HEK293 (cell line): Measurements from ENCODE around the gene ACSL3.

ENCODE experiments used
- ZNF274 ChIP-seq, 2 experiments: fragments of 200-500 bp in 1 of 2; fragments of 450-650 bp in 1 of 2; sonication (Bioruptor generic) in 1 of 2; formaldehyde crosslinking in 1 of 2; IDR thresholded peaks; 2 replicates each; pipeline versions ENCODE4 v1.5.1 to v1.6.1; 2014 to 2016; ENCODE audit warnings: borderline replicate concordance in 1 of 2, inconsistent platforms in 1 of 2, low read length in 1 of 2, missing biosample characterization in 1 of 2, missing genetic modification characterization in 1 of 2
- ZNF311 ChIP-seq: fragments of 450-650 bp; formaldehyde crosslinking; IDR thresholded peaks from 2 replicates; pipeline ENCODE4 v1.5.1; 2017; ENCODE audit warnings: missing biosample characterization, missing genetic modification characterization, borderline replicate concordance
- ZNF521 ChIP-seq: fragments of 450-650 bp; formaldehyde crosslinking; IDR thresholded peaks from 2 replicates; pipeline ENCODE4 v1.5.1; 2017; ENCODE audit warnings: missing biosample characterization, mild to moderate bottlenecking, missing genetic modification characterization
- TF ChIP-seq, protein P1 (sequence below): fragments of 450-650 bp; formaldehyde crosslinking; IDR thresholded peaks from 2 replicates; pipeline ENCODE4 v1.5.1; 2016; ENCODE audit warnings: missing biosample characterization, missing genetic modification characterization
- TF ChIP-seq, protein P2 (sequence below): sonication (generic); formaldehyde crosslinking; IDR thresholded peaks from 2 replicates; pipeline ENCODE4 v1.8.1; 2022; ENCODE audit warnings: mild to moderate bottlenecking, moderate library complexity, missing genetic modification reagents
- TF ChIP-seq, protein P3 (sequence below): fragments of 450-650 bp; formaldehyde crosslinking; IDR thresholded peaks from 2 replicates; pipeline ENCODE4 v1.5.1; 2016; ENCODE audit warnings: missing biosample characterization, missing genetic modification characterization

DNA sequence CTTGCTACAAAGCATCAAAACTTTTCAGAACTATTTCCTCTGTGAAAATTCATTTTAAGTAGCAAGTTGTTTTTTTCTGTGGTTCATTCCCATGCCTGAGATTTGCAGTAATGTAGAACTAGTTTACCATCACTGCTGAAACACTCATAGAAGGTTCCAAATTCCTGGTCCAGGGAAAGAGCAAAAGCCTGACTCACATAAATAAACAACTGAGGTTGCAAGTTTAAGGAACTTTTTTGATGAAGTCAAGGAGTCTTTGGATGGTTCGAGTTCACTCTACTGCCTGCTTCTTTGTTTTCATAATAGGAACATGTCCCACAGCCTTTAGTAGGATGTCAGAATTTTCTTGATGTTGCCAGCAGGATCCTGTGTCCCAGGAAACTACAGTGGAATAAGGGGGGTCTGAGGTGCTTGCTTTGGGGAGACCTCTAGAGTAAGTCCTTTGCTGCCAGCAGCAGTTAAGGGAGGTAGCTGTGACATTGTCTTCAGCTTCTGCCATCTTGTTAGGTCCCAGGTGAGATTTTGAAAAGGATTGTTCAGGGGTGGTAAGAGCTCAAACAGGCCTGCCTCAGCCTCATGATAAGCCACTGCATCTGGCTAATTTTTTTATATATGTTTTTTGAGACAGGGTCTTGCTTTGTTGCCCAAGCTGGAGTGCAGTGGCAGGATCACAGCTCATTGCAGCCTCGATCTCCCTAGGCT lies 43.9 kb downstream of the ACSL3 start:
- TF ChIP-seq, protein P1, sequence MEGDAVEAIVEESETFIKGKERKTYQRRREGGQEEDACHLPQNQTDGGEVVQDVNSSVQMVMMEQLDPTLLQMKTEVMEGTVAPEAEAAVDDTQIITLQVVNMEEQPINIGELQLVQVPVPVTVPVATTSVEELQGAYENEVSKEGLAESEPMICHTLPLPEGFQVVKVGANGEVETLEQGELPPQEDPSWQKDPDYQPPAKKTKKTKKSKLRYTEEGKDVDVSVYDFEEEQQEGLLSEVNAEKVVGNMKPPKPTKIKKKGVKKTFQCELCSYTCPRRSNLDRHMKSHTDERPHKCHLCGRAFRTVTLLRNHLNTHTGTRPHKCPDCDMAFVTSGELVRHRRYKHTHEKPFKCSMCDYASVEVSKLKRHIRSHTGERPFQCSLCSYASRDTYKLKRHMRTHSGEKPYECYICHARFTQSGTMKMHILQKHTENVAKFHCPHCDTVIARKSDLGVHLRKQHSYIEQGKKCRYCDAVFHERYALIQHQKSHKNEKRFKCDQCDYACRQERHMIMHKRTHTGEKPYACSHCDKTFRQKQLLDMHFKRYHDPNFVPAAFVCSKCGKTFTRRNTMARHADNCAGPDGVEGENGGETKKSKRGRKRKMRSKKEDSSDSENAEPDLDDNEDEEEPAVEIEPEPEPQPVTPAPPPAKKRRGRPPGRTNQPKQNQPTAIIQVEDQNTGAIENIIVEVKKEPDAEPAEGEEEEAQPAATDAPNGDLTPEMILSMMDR (tag by site-specific recombination): no peak
- TF ChIP-seq, protein P2, sequence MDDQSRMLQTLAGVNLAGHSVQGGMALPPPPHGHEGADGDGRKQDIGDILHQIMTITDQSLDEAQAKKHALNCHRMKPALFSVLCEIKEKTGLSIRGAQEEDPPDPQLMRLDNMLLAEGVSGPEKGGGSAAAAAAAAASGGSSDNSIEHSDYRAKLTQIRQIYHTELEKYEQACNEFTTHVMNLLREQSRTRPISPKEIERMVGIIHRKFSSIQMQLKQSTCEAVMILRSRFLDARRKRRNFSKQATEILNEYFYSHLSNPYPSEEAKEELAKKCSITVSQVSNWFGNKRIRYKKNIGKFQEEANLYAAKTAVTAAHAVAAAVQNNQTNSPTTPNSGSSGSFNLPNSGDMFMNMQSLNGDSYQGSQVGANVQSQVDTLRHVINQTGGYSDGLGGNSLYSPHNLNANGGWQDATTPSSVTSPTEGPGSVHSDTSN (CRISPR knock-in tag): no peak
- TF ChIP-seq, protein P3, sequence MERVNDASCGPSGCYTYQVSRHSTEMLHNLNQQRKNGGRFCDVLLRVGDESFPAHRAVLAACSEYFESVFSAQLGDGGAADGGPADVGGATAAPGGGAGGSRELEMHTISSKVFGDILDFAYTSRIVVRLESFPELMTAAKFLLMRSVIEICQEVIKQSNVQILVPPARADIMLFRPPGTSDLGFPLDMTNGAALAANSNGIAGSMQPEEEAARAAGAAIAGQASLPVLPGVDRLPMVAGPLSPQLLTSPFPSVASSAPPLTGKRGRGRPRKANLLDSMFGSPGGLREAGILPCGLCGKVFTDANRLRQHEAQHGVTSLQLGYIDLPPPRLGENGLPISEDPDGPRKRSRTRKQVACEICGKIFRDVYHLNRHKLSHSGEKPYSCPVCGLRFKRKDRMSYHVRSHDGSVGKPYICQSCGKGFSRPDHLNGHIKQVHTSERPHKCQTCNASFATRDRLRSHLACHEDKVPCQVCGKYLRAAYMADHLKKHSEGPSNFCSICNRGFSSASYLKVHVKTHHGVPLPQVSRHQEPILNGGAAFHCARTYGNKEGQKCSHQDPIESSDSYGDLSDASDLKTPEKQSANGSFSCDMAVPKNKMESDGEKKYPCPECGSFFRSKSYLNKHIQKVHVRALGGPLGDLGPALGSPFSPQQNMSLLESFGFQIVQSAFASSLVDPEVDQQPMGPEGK (tag by site-specific recombination): no peak
- TF ChIP-seq ZNF274 (IDR thresholded peaks at IDR 0.05; ENCODE audit: low read length): no peak
- TF ChIP-seq ZNF274 (tag by site-specific recombination; IDR thresholded peaks at IDR 0.05; ENCODE audit: borderline replicate concordance): no peak
- no peak for TF ChIP-seq ZNF311 (tag by site-specific recombination)
- no peak for TF ChIP-seq ZNF521 (tag by site-specific recombination)
